SU-DHL-6 (cell line): ENCODE data around the gene WWOX.

Experiments used
- CTCF ChIP-seq: fragments of 200-600 bp; sonication (generic); IDR thresholded peaks from one replicate; pipeline ENCODE4 v1.5.1; 2017; ENCODE audit warnings: antibody characterized with exemption, mild to moderate bottlenecking, low read length, moderate library complexity; ENCODE audit not compliant: insufficient read depth, poor library complexity, severe bottlenecking
- EZH2phosphoT487 ChIP-seq: fragments of 200-600 bp; sonication (generic), shearing (Covaris generic); conservative IDR thresholded peaks from 2 replicates; pipeline ENCODE4 v1.6.1; 2018; ENCODE audit warnings: mild to moderate bottlenecking, antibody characterized with exemption, low read length, moderate library complexity, mixed read lengths

GRCh38 chr16:79167893-79168292, 1068.4 kb downstream of the WWOX start:
- no peak for TF ChIP-seq CTCF
- no peak for TF ChIP-seq EZH2phosphoT487
